ENCODE data around the gene TSR3. TPM values are rescaled to one million over a fixed set of nuclear protein-coding genes. Genes with fewer than 3 reads are reported as not detected.

Gene TSR3
- total RNA-seq, 1 experiment from 2014 or later, result 52.7 TPM

- TF ChIP-seq CEBPB (IDR thresholded peaks at IDR 0.05; ENCODE audit: low read depth) (no peak), ZNF274 (IDR thresholded peaks at IDR 0.05; ENCODE audit: low read depth, low read length) (no peak), ZFX (IDR thresholded peaks at IDR 0.05) (peak; percentile 88; the same call in 1 of the 2 replicates), ELF1 (IDR thresholded peaks at IDR 0.05; ENCODE audit: borderline replicate concordance, low read depth) (no peak)
- TF ChIP-seq, protein P1, sequence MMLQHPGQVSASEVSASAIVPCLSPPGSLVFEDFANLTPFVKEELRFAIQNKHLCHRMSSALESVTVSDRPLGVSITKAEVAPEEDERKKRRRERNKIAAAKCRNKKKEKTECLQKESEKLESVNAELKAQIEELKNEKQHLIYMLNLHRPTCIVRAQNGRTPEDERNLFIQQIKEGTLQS (IDR thresholded peaks at IDR 0.05), result no peak; the same call in 1 of the 2 replicates
Measured at GRCh38 chr16:1351582-1352362, at the start of gene TSR3, which contains the start of gene GNPTG (continued).

- ChIA-PET POLR2A (no interaction called here), RAD21 (ENCODE audit: low non-redundant PET in 1 of 2, low total read pairs in 2 of 2, uncharacterized antibody in 2 of 2, unreplicated experiment in 2 of 2) (no interaction called here), CTCF (no interaction called here)
- Histone ChIP-seq H3K36me3 (ENCODE audit: control insufficient read depth in 1 of 2, insufficient read depth in 2 of 2, low read length in 2 of 2) (no peaks in the 10 kb centered on the region), H3K4me2 (ENCODE audit: low read length) (no peak overlapping the region), H3K79me2 (ENCODE audit: insufficient read depth, low read length) (no peaks in the 10 kb centered on the region), H3K4me1 (ENCODE audit: control insufficient read depth in 1 of 2, insufficient read depth in 2 of 2, low read length in 2 of 2) (no peaks in the 10 kb centered on the region), H3K4me3 (replicated peaks in 1 of 2; ENCODE audit: low read depth in 1 of 2, low read length in 2 of 2) (no peak overlapping the region), H3K9me2 (ENCODE audit: insufficient read depth) (no peaks in the 10 kb centered on the region), H3K9me3 (ENCODE audit: control insufficient read depth in 1 of 2, insufficient read depth in 1 of 2, low read depth in 1 of 2, low read length in 2 of 2) (no peaks in the 10 kb centered on the region), H2AFZ (ENCODE audit: low read depth, low read length, poor library complexity, severe bottlenecking) (no peak overlapping the region), H3K27ac (ENCODE audit: low read depth, low read length) (no peak overlapping the region), H3K9ac (ENCODE audit: low read length) (no peak overlapping the region), H3K27me3 (ENCODE audit: insufficient read depth, low read length) (no peaks in the 10 kb centered on the region), H4K20me1 (ENCODE audit: insufficient read depth) (no peaks in the 10 kb centered on the region)
- TF ChIP-seq SP1 (IDR thresholded peaks at IDR 0.05; ENCODE audit: low read depth) (no peak), CBX3 (IDR thresholded peaks at IDR 0.05; ENCODE audit: low read depth) (no peak), EGR1 (IDR thresholded peaks at IDR 0.05; ENCODE audit: low read depth) (no peak), ZBTB33 (IDR thresholded peaks at IDR 0.05; ENCODE audit: extremely low read depth, insufficient replicate concordance, low read length) (no peak), POLR2AphosphoS5 (IDR thresholded peaks at IDR 0.05; ENCODE audit: low read depth, low read length) (no peak), FOSL1 (IDR thresholded peaks at IDR 0.05; ENCODE audit: low read depth) (no peak), YY1 (IDR thresholded peaks at IDR 0.05; ENCODE audit: extremely low read depth, insufficient replicate concordance, low read depth, low read length) (no peak), TCF7L2 (IDR thresholded peaks at IDR 0.05; ENCODE audit: borderline replicate concordance, extremely low read depth, insufficient read depth, insufficient read length) (no peak)
- TF ChIP-seq, protein P2, sequence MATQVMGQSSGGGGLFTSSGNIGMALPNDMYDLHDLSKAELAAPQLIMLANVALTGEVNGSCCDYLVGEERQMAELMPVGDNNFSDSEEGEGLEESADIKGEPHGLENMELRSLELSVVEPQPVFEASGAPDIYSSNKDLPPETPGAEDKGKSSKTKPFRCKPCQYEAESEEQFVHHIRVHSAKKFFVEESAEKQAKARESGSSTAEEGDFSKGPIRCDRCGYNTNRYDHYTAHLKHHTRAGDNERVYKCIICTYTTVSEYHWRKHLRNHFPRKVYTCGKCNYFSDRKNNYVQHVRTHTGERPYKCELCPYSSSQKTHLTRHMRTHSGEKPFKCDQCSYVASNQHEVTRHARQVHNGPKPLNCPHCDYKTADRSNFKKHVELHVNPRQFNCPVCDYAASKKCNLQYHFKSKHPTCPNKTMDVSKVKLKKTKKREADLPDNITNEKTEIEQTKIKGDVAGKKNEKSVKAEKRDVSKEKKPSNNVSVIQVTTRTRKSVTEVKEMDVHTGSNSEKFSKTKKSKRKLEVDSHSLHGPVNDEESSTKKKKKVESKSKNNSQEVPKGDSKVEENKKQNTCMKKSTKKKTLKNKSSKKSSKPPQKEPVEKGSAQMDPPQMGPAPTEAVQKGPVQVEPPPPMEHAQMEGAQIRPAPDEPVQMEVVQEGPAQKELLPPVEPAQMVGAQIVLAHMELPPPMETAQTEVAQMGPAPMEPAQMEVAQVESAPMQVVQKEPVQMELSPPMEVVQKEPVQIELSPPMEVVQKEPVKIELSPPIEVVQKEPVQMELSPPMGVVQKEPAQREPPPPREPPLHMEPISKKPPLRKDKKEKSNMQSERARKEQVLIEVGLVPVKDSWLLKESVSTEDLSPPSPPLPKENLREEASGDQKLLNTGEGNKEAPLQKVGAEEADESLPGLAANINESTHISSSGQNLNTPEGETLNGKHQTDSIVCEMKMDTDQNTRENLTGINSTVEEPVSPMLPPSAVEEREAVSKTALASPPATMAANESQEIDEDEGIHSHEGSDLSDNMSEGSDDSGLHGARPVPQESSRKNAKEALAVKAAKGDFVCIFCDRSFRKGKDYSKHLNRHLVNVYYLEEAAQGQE (IDR thresholded peaks at IDR 0.05; ENCODE audit: low read depth), result no peak
- DNase-seq (ENCODE audit: low read depth, low spot score) (no peak), ATAC-seq (no peak)
- no TSS peak for BruUV-seq (replicated peaks)
- intact Hi-C loops (cut with micrococcal nuclease), result no loop called here
Measured at GRCh38 chr16:1401061-1401757, 49.5 kb upstream of the TSR3 start.
